H9 (cell line): ENCODE results near the gene EVL. TPM values are rescaled to one million over a fixed set of nuclear protein-coding genes. Genes with fewer than 3 reads are reported as not detected.

Source experiments
- DNase-seq: peaks from one replicate; pipeline ENCODE4 v3.0.0-alpha.2; 2017
- H2AFZ ChIP-seq: one replicate; pipeline ENCODE4 v1.6.1; 2013; ENCODE audit warnings: mild to moderate bottlenecking, low read length, control low read depth, moderate library complexity
- H2AK5ac ChIP-seq: 2 replicates; pipeline ENCODE4 v1.6.1; 2013; ENCODE audit warnings: low read length, control low read depth, mixed read lengths; ENCODE audit not compliant: insufficient read length
- H2BK120ac ChIP-seq: one replicate; pipeline ENCODE4 v1.6.1; 2013; ENCODE audit warnings: low read depth, mild to moderate bottlenecking, low read length, control low read depth, inconsistent platforms; ENCODE audit not compliant: poor library complexity, severe bottlenecking
- H2BK12ac ChIP-seq: 2 replicates; pipeline ENCODE4 v1.6.1; 2013; ENCODE audit warnings: low read length, control low read depth, mixed read lengths, low read depth; ENCODE audit not compliant: insufficient read length
- H2BK15ac ChIP-seq: 2 replicates; pipeline ENCODE4 v1.6.1; 2013; ENCODE audit warnings: low read depth, low read length, control low read depth
- H2BK20ac ChIP-seq: one replicate; pipeline ENCODE4 v1.6.1; 2013; ENCODE audit warnings: low read depth, mild to moderate bottlenecking, low read length, control low read depth, inconsistent platforms; ENCODE audit not compliant: poor library complexity, severe bottlenecking
- H2BK5ac ChIP-seq: 2 replicates; pipeline ENCODE4 v1.6.1; 2013; ENCODE audit warnings: low read length, control low read depth, mixed read lengths; ENCODE audit not compliant: insufficient read length
- H3K14ac ChIP-seq: 2 replicates; pipeline ENCODE4 v1.6.1; 2013; ENCODE audit warnings: low read length, control low read depth; ENCODE audit not compliant: insufficient read depth
- H3K18ac ChIP-seq: 2 replicates; pipeline ENCODE4 v1.6.1; 2013; ENCODE audit warnings: low read depth, mild to moderate bottlenecking, mixed read lengths, low read length, control low read depth; ENCODE audit not compliant: insufficient read length
- H3K23ac ChIP-seq: 2 replicates; pipeline ENCODE4 v1.6.1; 2013; ENCODE audit warnings: low read length, control low read depth, mixed read lengths, low read depth; ENCODE audit not compliant: insufficient read length
- H3K23me2 ChIP-seq: 2 replicates; pipeline ENCODE4 v1.6.1; 2013; ENCODE audit warnings: low read depth, mild to moderate bottlenecking, mixed read lengths, low read length, control low read depth; ENCODE audit not compliant: insufficient read length, poor library complexity, severe bottlenecking
- H3K27ac ChIP-seq: 2 replicates; pipeline ENCODE4 v1.5.1; 2013; ENCODE audit warnings: low read length, control low read depth, mixed read lengths, low read depth; ENCODE audit not compliant: insufficient read length
- H3K27me3 ChIP-seq: 2 replicates; pipeline ENCODE4 v1.6.1; 2013; ENCODE audit warnings: low read length, control low read depth, inconsistent platforms; ENCODE audit not compliant: insufficient read depth
- H3K4ac ChIP-seq: 2 replicates; pipeline ENCODE4 v1.6.1; 2013; ENCODE audit warnings: low read depth, mild to moderate bottlenecking, control low read depth, inconsistent platforms, low read length, moderate library complexity
- H3K4me1 ChIP-seq: 2 replicates; pipeline ENCODE4 v1.6.1; 2013; ENCODE audit warnings: low read length, control low read depth, inconsistent platforms; ENCODE audit not compliant: insufficient read depth
- H3K4me2 ChIP-seq: 2 replicates; pipeline ENCODE4 v1.6.1; 2013; ENCODE audit warnings: low read length, control low read depth, mixed read lengths; ENCODE audit not compliant: insufficient read length, insufficient read depth
- H3K56ac ChIP-seq: 2 replicates; pipeline ENCODE4 v1.6.1; 2013; ENCODE audit warnings: low read depth, mild to moderate bottlenecking, mixed read lengths, low read length, control low read depth; ENCODE audit not compliant: insufficient read length
- H3K79me1 ChIP-seq: 2 replicates; pipeline ENCODE4 v1.6.1; 2013; ENCODE audit warnings: low read depth, mild to moderate bottlenecking, moderate library complexity, low read length, control low read depth, inconsistent platforms; ENCODE audit not compliant: insufficient read depth, poor library complexity, severe bottlenecking
- H3K79me2 ChIP-seq: 2 replicates; pipeline ENCODE4 v1.6.1; 2013; ENCODE audit warnings: low read length, control low read depth, inconsistent platforms; ENCODE audit not compliant: insufficient read depth
- H3K9ac ChIP-seq: 2 replicates; pipeline ENCODE4 v1.6.1; 2013; ENCODE audit warnings: low read length, control low read depth, mixed read lengths; ENCODE audit not compliant: insufficient read length; ENCODE audit errors: extremely low read depth
- H3K9me3 ChIP-seq: one replicate; pipeline ENCODE4 v1.6.1; 2013; ENCODE audit warnings: low read depth, low read length, inconsistent platforms; ENCODE audit not compliant: control insufficient read depth
- H3T11ph ChIP-seq: one replicate; pipeline ENCODE4 v1.6.1; 2013; ENCODE audit warnings: mild to moderate bottlenecking, low read length, control low read depth, inconsistent platforms
- H4K20me1 ChIP-seq: one replicate; pipeline ENCODE4 v1.6.1; 2013; ENCODE audit not compliant: control insufficient read depth, insufficient read length, insufficient read depth
- H4K5ac ChIP-seq: 2 replicates; pipeline ENCODE4 v1.6.1; 2013; ENCODE audit warnings: low read depth, mild to moderate bottlenecking, mixed read lengths, low read length, control low read depth; ENCODE audit not compliant: insufficient read length
- H4K8ac ChIP-seq: replicated peaks from 2 replicates; pipeline ENCODE4 v1.6.1; 2013; ENCODE audit warnings: low read length, control low read depth, mixed read lengths, low read depth; ENCODE audit not compliant: insufficient read length
- H4K91ac ChIP-seq: 2 replicates; pipeline ENCODE4 v1.6.1; 2013; ENCODE audit warnings: low read depth, mild to moderate bottlenecking, moderate library complexity, mixed read lengths, low read length, control low read depth; ENCODE audit not compliant: insufficient read length
- H3K27ac Mint-ChIP-seq, 3 experiments: 2 replicates in 2 of 3; 3 replicates in 1 of 3; pipeline ENCODE4 v1.8.0; 2020 to 2021; ENCODE audit warnings: mixed read lengths in 3 of 3, mild to moderate bottlenecking in 1 of 3, moderate library complexity in 1 of 3
- H3K27me3 Mint-ChIP-seq: 2 replicates; pipeline ENCODE4 v1.8.0; 2021; ENCODE audit warnings: low read depth, mild to moderate bottlenecking, moderate library complexity, mixed read lengths
- H3K36me3 Mint-ChIP-seq, 3 experiments: 2 replicates in 2 of 3; 3 replicates in 1 of 3; pipeline ENCODE4 v1.8.0; 2020 to 2021; ENCODE audit warnings: low read depth in 3 of 3, mixed read lengths in 3 of 3; ENCODE audit not compliant: insufficient read depth in 1 of 3
- H3K4me1 Mint-ChIP-seq, 2 experiments: 2 replicates each; pipeline ENCODE4 v1.8.0; 2020; ENCODE audit warnings: mixed read lengths in 2 of 2
- H3K4me3 Mint-ChIP-seq, 2 experiments: 2 replicates in 1 of 2; 3 replicates in 1 of 2; pipeline ENCODE4 v1.8.0; 2020 to 2021; ENCODE audit warnings: mild to moderate bottlenecking in 2 of 2, mixed read lengths in 2 of 2, moderate library complexity in 1 of 2
- H3K9me3 Mint-ChIP-seq, 2 experiments: 2 replicates in 1 of 2; 3 replicates in 1 of 2; pipeline ENCODE4 v1.8.0; 2020; ENCODE audit warnings: mild to moderate bottlenecking in 2 of 2, mixed read lengths in 2 of 2, moderate library complexity in 1 of 2
- CTCF ChIP-seq: fragments of 200-600 bp; sonication (generic); conservative IDR thresholded peaks from 3 replicates; pipeline ENCODE4 v1.8.0; 2021; ENCODE audit warnings: antibody characterized with exemption, mild to moderate bottlenecking
- WGBS: extraction: QIAGEN DNeasy Blood & Tissue Kit; methylation state at CpG from one replicate; pipeline ENCODE4 v1.1.7; 2013; ENCODE audit warnings: missing lambda C conversion rate, low lambda C conversion rate, mixed read lengths; ENCODE audit not compliant: insufficient read length; ENCODE audit errors: extremely low coverage; 5-methylcytosine and 5-hydroxymethylcytosine counted together
- total RNA-seq: library from RNA; stranded (reverse); gene quantifications from 2 replicates; pipeline ENCODE4 v1.2.1, GENCODE V29; 2021

Gene EVL
- total RNA-seq, 1 experiment from 2014 or later, result 53.2 TPM

GRCh38 chr14:100165831-100166440 is 100.7 kb downstream of the EVL start:
- Histone ChIP-seq H3K56ac (no peak overlapping the region), H4K20me1 (no peaks in the 10 kb centered on the region), H3K9me3 (no peaks in the 10 kb centered on the region), H3K23me2 (peaks cover 3% of the 10 kb centered on the region), H3K18ac (no peak overlapping the region), H2AFZ (no peak overlapping the region), H3K27ac (no peak overlapping the region), H3K9ac (no peak overlapping the region), H3K14ac (no peak overlapping the region; the same call in 1 of the 2 replicates), H3K27me3 (peaks cover 3% of the 10 kb centered on the region; the same call in 1 of the 2 replicates), H2AK5ac (no peak overlapping the region), H2BK15ac (no peak overlapping the region; the same call in 1 of the 2 replicates), H3K4me1 (no peaks in the 10 kb centered on the region; the same call in 1 of the 2 replicates), H2BK12ac (no peak overlapping the region), H4K91ac (no peak overlapping the region), H3K23ac (no peak overlapping the region), H4K8ac (no peak overlapping the region), H3K79me1 (no peaks in the 10 kb centered on the region), H3K4me2 (peak overlapping the region; percentile 43), H3K4ac (no peak overlapping the region), H4K5ac (no peak overlapping the region), H2BK20ac (no peak overlapping the region), H2BK5ac (no peak overlapping the region), H2BK120ac (no peak overlapping the region), H3K79me2 (no peaks in the 10 kb centered on the region; the same call in 1 of the 2 replicates), H3T11ph (no peak overlapping the region)
- Mint-ChIP-seq H3K27me3 (peaks cover 22% of the 10 kb centered on the region), H3K27ac (no peak overlapping the region), H3K4me3 (no peak overlapping the region), H3K36me3 (no peaks in the 10 kb centered on the region; a peak in 1 of 7 replicates), H3K4me1 (peaks cover 3 to 11% of the 10 kb centered on the region in 2 experiments; a peak in 3 of 4 replicates), H3K9me3 (peaks cover 0 to 2% of the 10 kb centered on the region in 2 experiments; a peak in 2 of 5 replicates)
- WGBS, result no CpG with 5 or more reads among the region's 16 CpGs
- DNase-seq, result no peak
- no peak for TF ChIP-seq CTCF
